ENCODE results near the gene SLC9A3. TPM values are rescaled to one million over a fixed set of nuclear protein-coding genes. Genes with fewer than 3 reads are reported as not detected.

Gene SLC9A3
- total and polyA plus RNA-seq, 5 experiments from 2014 or later: 0.98 to 3.3 (median 2.4) TPM

DNA sequence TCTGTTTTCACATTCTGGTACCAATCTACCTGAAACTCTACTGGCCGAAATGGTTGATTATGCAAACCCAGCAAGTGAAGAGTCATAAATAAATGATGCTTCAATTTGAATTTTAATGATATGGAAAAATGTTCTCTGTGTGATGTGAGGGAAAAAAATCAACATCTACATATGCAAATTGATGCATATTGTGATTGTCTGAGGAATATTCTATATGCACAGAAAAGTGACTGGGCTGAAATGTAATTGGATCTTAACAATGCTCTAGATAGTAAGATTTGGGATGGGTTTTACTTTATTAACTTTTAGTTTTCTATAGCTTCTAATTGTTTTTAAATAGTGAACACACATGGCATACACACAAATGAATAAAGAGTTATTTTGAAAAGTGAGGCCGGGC, 25.0 kb upstream of the SLC9A3 start:
- H3K27ac Mint-ChIP-seq: no peak overlapping the region
- H3K4me1 Mint-ChIP-seq: peaks cover 0 to 17% (median 5%) of the 10 kb centered on the region in 4 donors
- no peak for DNase-seq
- H3K9me3 Mint-ChIP-seq: peaks cover 0 to 6% (median 0%) of the 10 kb centered on the region in 9 donors
- no peak overlapping the region for H3K4me3 Mint-ChIP-seq
- ATAC-seq: no peak
- POLR2A ChIA-PET: no interaction called here
- peaks cover 0 to 4% (median 0%) of the 10 kb centered on the region in 3 donors for H3K36me3 Mint-ChIP-seq
- H3K27me3 Mint-ChIP-seq: peaks cover 14 to 48% (median 22%) of the 10 kb centered on the region in 5 donors

DNA sequence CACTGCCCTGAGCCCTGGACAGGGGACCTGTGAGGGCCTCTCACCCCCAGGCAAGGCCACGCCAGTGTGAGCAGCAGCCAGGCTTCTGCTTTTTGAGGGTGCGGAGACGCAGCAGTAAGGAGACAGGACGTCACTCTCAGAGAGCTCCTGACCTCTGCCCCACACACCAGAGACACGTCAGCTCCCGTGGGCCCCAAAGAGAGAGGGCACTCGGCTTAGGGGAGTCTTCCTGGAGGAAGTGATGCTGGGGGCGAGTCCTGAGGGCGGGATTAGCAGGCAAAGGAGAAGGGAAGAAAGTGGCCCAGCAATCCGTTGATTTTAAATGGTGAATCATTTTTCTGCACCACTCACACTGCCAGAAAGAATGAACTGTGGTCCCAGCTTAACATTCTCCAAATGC, 24.0 kb upstream of the SLC9A3 start:
- POLR2A ChIA-PET: no interaction called here
- no peak overlapping the region for H3K4me3 Mint-ChIP-seq
- H3K27me3 Mint-ChIP-seq: peaks cover 14 to 48% (median 22%) of the 10 kb centered on the region in 5 donors
- H3K9me3 Mint-ChIP-seq: peaks cover 0 to 6% (median 0%) of the 10 kb centered on the region in 9 donors
- ATAC-seq (no peak), DNase-seq (peak in 1 of 10 donors; percentile 28)
- peak overlapping the region in 1 of 10 donors; percentile 51 for H3K27ac Mint-ChIP-seq
- peaks cover 0 to 4% (median 0%) of the 10 kb centered on the region in 3 donors for H3K36me3 Mint-ChIP-seq
- H3K4me1 Mint-ChIP-seq: peaks cover 3 to 26% (median 15%) of the 10 kb centered on the region in 4 donors

DNA sequence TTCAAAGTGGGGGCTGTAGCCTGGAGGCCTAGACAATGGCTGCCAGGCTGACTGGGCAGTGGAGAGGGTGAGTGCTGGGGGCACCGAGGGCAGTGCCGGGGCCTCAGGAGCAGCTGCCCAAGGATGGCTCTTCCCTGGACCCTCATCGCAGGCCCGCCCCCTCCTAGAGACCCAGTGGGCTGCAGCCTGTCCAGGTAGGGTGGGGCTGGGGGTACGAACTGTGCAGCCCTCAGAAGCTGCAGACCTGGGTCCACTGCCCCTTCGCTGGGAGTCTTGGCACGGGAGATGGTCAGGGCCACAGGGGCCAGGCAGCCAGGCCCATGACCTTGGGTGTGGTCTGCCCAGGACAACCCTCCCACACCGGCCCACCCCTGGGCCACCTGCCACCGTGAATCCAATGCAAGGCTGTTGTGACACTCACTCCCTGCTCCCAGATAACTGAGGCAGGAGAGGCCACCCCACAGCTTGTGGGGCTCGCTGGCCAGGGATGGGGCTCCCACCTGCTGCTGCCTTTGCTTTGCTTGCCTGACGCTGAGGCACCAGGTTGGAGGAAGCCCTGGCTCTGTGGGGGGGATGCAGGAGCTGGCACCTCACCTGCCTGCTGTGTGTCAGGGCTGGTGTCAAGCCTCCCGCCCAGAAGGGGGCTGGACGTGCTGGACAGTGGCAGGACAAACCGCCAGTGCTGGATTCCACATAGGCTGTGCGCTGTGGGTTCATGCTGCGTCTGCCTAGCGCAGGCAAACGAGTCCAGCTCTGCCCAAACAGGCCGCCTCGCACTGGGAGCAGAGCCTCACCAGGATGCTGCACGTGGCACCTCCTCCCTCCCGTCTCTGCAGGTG, 23.1 kb upstream of the SLC9A3 start:
- no peak overlapping the region for H3K4me3 Mint-ChIP-seq
- peaks cover 14 to 48% (median 22%) of the 10 kb centered on the region in 5 donors for H3K27me3 Mint-ChIP-seq
- peak in 1 of 10 donors; percentile 38 for DNase-seq
- POLR2A ChIA-PET: no interaction called here
- H3K4me1 Mint-ChIP-seq: peaks cover 7 to 32% (median 22%) of the 10 kb centered on the region in 4 donors
- H3K27ac Mint-ChIP-seq: peak overlapping the region in 1 of 10 donors; percentile 49
- peaks cover 0 to 4% (median 0%) of the 10 kb centered on the region in 3 donors for H3K36me3 Mint-ChIP-seq
- no peak for ATAC-seq
- H3K9me3 Mint-ChIP-seq: peaks cover 0 to 6% (median 0%) of the 10 kb centered on the region in 9 donors

DNA sequence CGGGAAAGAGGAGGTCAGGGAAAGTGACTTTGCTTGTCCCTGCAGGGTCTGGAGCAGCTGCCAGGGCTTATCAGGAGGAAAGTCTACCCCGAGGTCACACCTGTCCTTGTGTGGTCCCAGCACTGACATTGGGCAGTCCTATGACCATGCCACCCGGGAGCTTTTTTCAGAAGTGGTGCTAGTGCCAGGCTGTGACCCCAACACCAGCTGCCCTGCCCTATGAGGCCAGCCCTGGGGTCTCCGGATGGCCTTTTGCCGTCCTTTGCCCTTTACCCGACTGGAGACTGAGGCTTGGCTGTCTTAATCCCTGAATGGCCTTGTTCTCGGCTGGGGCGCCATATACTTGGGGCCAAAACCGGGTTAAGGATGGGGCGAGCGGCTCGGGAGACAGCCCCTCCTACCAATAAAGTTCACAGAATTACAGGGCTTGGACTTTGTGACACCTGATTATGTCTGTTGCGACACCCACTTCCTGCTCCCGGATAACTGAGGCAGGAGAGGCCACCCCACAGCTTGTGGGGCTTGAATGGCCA, 22.2 kb upstream of the SLC9A3 start:
- ATAC-seq (no peak), DNase-seq (peak in 1 of 10 donors; percentile 45)
- H3K4me1 Mint-ChIP-seq: peaks cover 7 to 32% (median 22%) of the 10 kb centered on the region in 4 donors
- peaks cover 0 to 6% (median 0%) of the 10 kb centered on the region in 9 donors for H3K9me3 Mint-ChIP-seq
- peaks cover 0 to 4% (median 0%) of the 10 kb centered on the region in 3 donors for H3K36me3 Mint-ChIP-seq
- H3K27me3 Mint-ChIP-seq: peaks cover 14 to 48% (median 24%) of the 10 kb centered on the region in 5 donors
- H3K27ac Mint-ChIP-seq: no peak overlapping the region
- POLR2A ChIA-PET: no interaction called here
- no peak overlapping the region for H3K4me3 Mint-ChIP-seq

DNA sequence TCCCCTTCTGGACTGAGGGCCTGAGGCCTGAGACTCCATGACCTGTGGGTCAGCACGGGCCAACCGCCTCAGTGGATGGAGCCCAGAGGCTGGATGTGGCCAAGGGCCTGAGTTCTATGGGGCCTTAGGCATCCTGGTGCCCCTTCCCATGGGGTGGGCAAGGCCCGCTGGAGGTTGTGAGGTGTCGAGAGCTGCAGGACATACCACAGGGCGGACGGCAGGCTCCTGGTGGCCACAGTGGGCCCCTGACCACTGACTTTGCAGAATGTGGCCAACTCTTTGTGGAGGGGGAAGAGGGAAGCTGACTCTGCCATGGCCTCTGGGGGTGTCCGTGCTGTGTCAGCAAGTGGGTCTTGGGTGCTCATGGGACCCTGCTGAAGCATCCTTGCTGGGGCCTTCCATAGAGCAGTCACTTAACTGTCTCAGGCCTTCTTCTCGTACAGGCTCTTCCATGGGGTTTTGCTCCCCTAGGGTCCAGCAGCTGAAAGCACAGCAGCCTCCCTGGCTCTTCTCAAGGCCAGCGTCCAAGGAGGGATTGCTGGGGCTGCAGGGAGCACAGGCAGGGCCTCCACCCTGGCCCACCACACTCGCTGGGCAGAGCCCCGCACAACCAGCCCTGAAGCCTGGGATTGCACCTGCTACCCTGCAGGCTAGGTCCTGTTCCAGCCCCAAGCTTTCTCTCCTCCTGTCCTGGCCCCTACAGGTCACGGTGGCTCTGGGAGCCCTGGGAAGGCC, 21.6 kb upstream of the SLC9A3 start:
- Mint-ChIP-seq H3K9me3 (peaks cover 0 to 5% (median 0%) of the 10 kb centered on the region in 9 donors), H3K4me1 (peaks cover 7 to 32% (median 22%) of the 10 kb centered on the region in 4 donors), H3K27ac (no peak overlapping the region), H3K36me3 (peaks cover 0 to 4% (median 0%) of the 10 kb centered on the region in 3 donors), H3K27me3 (peaks cover 14 to 43% (median 20%) of the 10 kb centered on the region in 5 donors), H3K4me3 (peak overlapping the region in 2 of 10 donors; percentile 33 to 41)
- DNase-seq (peak in 1 of 10 donors; percentile 48), ATAC-seq (no peak)
- POLR2A ChIA-PET: no interaction called here

DNA sequence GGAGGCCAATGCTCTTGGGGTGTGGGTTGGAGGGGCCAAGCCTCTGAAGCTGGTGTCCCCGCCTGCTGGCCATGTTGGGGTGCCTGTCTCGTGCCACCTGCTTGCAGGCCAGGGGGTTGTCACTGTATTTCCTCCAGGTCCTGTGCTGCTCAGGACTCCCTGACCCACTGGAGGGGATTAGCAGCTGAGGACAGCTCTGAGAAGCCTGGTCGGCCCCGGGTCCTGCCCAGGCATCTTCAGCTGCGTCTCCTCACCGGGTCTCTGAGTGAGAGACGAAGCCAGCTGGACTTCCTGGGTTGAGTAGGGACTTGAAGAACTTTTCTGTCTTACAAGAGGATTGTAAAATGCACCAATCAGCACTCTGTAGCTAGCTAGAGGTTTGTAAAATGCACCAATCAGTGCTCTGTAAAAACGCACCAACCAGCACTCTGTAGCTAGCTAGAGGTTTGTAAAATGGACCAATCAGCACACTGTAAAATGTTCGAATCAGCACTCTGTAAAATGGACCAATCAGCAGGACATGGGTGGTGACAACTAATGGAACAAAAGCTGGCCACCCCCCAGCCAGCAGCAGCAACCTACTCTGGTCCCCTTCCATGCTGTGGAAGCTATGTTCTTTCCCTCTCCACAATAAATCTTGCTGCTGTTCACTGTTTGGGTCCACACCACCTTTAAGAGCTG, 20.6 kb upstream of the SLC9A3 start:
- Mint-ChIP-seq H3K4me1 (peaks cover 7 to 32% (median 25%) of the 10 kb centered on the region in 4 donors), H3K36me3 (peaks cover 0 to under 1% (median 0%) of the 10 kb centered on the region in 3 donors), H3K4me3 (peak overlapping the region in 7 of 10 donors; percentile 11 to 81 (median 59)), H3K27ac (peak overlapping the region in 7 of 10 donors; percentile 19 to 91 (median 68)), H3K9me3 (peaks cover 0 to under 1% (median 0%) of the 10 kb centered on the region in 9 donors), H3K27me3 (peaks cover 9 to 42% (median 16%) of the 10 kb centered on the region in 5 donors)
- DNase-seq: peak in 1 of 10 donors; percentile 36
- ATAC-seq: no peak
- POLR2A ChIA-PET: interaction anchor here (0.7 to 1.0 kb wide), 2 partner anchors 72 to 273 kb away, joined by 3 read pairs; partner anchors contain the start of gene PDCD6

DNA sequence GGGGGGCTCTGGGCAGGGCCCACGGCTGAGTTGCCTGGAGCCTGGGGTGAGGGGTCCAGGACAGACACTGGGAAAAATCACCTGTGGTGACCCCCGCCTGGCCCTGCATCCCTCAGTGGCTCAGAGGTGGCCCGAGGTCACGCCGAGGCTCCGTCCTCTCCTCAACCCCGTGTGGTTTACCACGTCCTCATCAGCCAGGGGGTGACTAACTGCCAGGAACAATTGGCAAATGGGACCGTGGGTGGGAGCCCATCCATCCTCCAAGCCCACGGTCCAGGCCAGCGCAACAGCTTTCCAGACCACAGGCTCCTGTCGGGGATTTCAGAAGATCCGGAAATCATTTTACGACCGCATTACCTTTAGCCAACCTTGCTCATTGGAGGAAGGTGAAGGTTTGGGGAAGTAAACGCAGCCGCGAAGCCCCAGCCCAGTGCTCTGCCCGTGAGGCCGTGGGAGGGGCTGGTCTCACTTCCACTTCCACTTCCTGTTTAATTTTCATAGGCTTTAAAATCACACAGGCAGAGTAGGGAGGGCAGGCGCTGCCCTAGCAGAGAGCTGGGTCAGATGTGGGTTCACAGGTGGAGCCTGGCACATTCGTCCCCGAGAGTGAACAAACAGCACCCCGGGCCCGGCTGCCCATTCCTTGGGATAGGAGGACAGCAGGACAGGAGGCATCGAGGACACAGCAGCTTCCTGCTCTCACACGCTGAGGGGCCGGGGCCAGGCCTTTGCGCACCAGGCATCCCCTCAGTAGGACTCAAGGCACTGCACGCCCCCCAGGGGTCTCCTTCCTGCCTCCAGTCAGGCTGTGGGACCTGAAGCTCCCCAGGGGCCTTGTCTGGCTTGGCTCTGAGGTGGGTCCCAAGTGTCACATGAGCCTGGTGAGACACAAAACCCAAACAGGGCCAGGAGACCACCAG, 19.8 kb upstream of the SLC9A3 start:
- POLR2A ChIA-PET: interaction anchor here (0.7 to 1.0 kb wide), 2 partner anchors 72 to 273 kb away, joined by 3 read pairs; partner anchors contain the start of gene PDCD6
- peaks cover 5 to 34% (median 12%) of the 10 kb centered on the region in 5 donors for H3K27me3 Mint-ChIP-seq
- peak overlapping the region; percentile 66 to 82 (median 74) for H3K4me3 Mint-ChIP-seq
- no peaks in the 10 kb centered on the region for H3K36me3 Mint-ChIP-seq
- H3K27ac Mint-ChIP-seq: peak overlapping the region; percentile 49 to 91 (median 82)
- DNase-seq: peak in 8 of 10 donors; percentile 22 to 74 (median 46)
- ATAC-seq: peak; percentile 94 to 96
- peaks cover 7 to 32% (median 25%) of the 10 kb centered on the region in 4 donors for H3K4me1 Mint-ChIP-seq
- H3K9me3 Mint-ChIP-seq: no peaks in the 10 kb centered on the region

DNA sequence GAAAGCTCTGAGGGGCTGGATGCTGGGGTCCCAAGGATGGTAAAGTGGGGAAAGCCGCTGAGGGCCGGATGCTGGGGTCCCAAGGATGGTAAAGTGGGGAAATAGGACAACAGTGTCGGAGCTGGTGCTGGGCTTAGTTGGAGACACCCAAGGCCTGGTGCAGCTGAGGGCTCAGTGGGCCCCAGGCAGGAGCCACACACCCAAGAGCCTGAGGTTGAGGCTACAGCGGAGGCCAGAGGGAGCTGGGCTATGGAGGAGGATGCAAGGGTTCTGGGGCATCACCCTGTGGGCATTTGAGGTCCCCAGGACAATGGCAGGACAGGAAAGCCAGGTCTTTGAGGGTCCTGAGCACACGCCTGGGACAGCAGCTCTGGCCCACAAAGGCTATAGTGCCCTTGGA, 19.1 kb upstream of the SLC9A3 start:
- ATAC-seq: no peak
- POLR2A ChIA-PET: no interaction called here
- peaks cover 8 to 32% (median 25%) of the 10 kb centered on the region in 4 donors for H3K4me1 Mint-ChIP-seq
- peaks cover 5 to 27% (median 10%) of the 10 kb centered on the region in 5 donors for H3K27me3 Mint-ChIP-seq
- H3K27ac Mint-ChIP-seq: peak overlapping the region in 8 of 10 donors; percentile 43 to 91 (median 82)
- H3K36me3 Mint-ChIP-seq: no peaks in the 10 kb centered on the region
- H3K9me3 Mint-ChIP-seq: no peaks in the 10 kb centered on the region
- DNase-seq: peak in 1 of 10 donors; percentile 57
- peak overlapping the region in 9 of 10 donors; percentile 66 to 82 (median 73) for H3K4me3 Mint-ChIP-seq

DNA sequence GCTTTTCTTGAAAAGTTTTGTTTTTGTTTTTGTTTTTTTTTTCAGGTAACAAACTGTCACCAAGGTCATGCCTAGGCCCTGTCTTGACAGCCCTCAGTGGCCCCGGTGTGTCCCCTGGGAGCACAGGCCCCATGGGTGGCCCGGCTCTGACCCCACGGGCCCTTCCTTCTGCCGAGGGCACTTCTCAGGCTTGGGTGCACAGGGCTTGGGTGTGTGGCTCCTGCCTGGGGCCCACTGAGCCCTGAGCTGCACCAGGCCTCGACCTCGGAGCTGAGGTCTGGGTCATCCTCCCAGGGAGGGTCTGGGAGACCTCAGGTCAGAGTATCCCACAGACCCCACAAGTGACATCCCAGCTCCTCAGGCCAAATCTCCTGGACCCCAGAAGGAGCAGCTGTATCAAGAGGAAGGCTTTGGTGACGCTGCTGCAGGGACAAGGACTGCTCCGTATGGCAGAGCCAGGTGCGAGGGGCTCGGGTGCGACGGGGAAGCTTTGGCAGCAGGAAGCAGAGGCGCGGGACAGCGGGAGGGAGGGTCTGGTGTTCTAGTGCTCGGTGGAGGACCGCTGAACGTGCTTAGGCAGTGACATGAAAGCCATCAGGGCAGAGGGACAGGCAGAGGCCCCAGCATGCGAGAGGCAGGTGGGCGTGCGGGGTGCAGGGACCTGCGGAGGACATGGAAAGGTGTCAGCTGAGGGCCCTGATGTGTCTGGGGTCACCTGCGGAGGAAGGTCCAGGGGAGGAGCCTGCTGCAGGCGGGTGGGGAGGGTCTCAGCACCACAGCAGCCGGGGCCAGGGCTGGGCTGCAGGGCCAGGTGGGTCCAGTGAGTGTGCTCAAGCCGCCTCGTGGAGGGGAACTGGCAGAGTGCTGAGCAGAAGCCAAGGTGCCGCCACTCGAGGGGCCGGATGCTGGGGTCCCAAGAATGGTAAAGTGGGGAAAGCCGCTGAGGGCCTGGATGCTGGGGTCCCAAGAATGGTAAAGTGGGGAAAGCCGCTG, 18.4 kb upstream of the SLC9A3 start:
- peak overlapping the region in 6 of 10 donors; percentile 33 to 72 (median 68) for H3K4me3 Mint-ChIP-seq
- DNase-seq: peak in 1 of 10 donors; percentile 60
- H3K4me1 Mint-ChIP-seq: peaks cover 8 to 27% (median 25%) of the 10 kb centered on the region in 4 donors
- no peaks in the 10 kb centered on the region for H3K9me3 Mint-ChIP-seq
- no peak for ATAC-seq
- no peaks in the 10 kb centered on the region for H3K36me3 Mint-ChIP-seq
- POLR2A ChIA-PET: interaction anchor here (0.8 kb wide), 1 partner anchor 14 kb away, joined by 3 read pairs; no protein-coding TSS in a partner anchor
- H3K27ac Mint-ChIP-seq: peak overlapping the region in 7 of 10 donors; percentile 21 to 91 (median 75)
- peaks cover 0 to 20% (median 5%) of the 10 kb centered on the region in 5 donors for H3K27me3 Mint-ChIP-seq

Measured in naive thymus-derived CD8-positive, alpha-beta T cell (primary cell).